Astrocyte of the cerebellum (primary cell): ENCODE data around the gene EMSY.

Experiments
- DNase-seq: peaks from one replicate; pipeline ENCODE4 v3.0.0-alpha.2; 2011; ENCODE audit warnings: low read depth
- H3K4me3 ChIP-seq: 2 replicates; pipeline ENCODE4 v1.5.1; 2011; ENCODE audit warnings: mild to moderate bottlenecking, low read depth, low read length, moderate library complexity
- CTCF ChIP-seq: IDR thresholded peaks from 2 replicates; pipeline ENCODE4 v1.5.1; 2012; ENCODE audit warnings: low read length, low read depth, moderate library complexity, mild to moderate bottlenecking; ENCODE audit errors: missing control alignments
- in situ Hi-C: cut with HindIII; loops from 2 replicates; pipeline ENCODE4 v1.10.0; 2017; ENCODE audit warnings: low sequenced_read_pairs

Gene EMSY

GRCh38 chr11:76596652-76597051, 151.8 kb downstream of the EMSY start:
- H3K4me3 ChIP-seq = no peak overlapping the region
- in situ Hi-C loops = loop anchor here (5.0 kb wide), 3 partner anchors 49 to 81 kb away; no protein-coding TSS in a partner anchor
- no peak for DNase-seq
- TF ChIP-seq CTCF = no peak

DNA sequence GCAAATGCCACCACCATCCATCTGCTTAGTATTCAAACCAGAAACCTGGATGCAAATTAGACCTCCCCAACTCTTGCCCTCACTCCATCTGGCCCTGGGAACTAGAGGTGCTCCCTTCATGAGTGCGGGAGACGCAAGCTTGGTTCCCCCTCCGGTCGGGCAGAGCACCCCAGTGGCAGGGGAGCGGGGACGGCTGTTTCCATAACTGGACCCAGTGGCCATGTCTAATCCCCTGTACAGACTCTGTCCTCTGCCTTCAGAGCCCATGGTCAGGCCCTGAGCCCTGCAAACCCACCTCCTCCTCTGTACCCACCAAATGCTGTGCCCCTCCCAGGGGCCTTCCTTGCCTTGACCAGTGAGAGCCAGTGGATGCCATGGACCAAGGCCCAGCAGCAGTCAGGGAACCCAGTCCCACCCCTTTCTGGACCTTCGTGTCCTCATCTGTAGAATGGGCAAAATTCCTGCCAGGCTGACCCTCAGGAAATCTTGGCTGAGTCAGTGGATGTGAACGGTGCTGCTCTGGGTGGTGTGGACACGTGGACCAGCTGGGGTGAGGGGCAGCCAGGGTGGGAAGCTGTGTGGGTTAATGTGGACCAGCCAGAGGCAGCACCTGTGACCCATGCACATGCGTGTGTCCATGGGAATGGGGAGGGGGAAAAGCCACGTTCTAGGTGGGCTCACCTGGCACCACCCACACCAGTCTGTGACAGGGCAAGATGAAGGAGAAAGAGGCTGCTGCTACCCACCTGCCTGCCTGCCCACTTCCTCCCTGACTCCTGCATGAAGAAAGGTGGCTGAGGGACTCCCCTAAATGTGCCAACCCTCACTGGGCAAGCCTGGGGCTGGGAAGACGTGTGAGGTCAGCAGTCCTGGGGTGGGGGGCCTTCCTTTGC, 153.0 kb downstream of the EMSY start:
- no peak for DNase-seq
- in situ Hi-C loops = loop anchor here (5.0 kb wide), 3 partner anchors 50 to 80 kb away; no protein-coding TSS in a partner anchor
- H3K4me3 ChIP-seq = no peak overlapping the region
- TF ChIP-seq CTCF = no peak

- H3K4me3 ChIP-seq = no peak overlapping the region
- DNase-seq = peak; percentile 19
- in situ Hi-C loops = loop anchor here (5.0 kb wide), 3 partner anchors 49 to 79 kb away; no protein-coding TSS in a partner anchor
- peak; percentile 62 for TF ChIP-seq CTCF
Observed at GRCh38 chr11:76598426-76598839, 153.6 kb downstream of the EMSY start.

DNA sequence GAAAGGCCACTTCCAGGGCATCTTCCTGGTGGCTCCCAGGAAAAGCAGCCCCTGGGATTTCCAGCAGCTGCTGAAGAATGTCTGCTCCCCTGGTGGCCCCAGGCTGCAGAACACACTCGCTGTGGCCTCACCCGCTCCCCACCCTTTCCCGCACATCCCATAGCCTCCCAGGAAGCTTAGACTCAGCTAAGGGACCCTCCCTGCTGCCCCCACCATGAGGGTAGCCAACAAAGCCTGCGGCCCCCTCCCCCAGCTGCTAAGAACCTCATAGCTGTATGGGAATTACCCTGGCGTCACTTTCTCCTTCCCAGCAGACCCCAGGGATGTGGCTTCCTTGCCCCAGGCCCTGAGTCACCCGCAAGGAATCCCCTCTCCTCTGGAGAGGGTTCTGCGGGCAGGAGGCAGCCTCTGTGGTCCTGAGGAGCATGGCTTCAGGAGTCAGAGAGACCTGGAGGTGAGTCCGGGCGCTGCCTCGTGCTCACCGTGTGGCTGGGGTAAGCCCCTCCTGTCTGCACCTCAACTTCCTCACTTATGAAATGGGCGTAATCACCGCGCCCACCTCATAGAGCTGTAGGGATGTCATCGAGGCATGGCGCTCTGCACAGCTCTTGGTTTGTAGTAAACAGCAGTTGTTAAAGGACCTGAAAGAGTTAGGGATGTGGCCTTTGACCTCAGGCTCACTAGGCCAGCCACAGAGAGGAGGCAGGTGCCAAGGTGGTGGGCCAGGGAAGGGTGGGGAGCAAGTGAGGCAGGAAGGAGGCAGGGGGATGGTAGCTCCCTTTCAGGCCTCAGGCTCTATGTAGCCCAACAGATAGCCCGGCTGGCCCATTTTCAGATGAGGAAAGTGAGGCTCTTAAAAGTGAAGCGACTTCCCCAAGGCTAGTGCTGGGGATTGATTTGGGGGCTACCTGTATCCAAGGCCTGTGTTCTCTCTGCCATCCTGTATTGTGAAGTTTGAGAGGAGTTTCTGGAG, 154.5 kb downstream of the EMSY start:
- no peak for TF ChIP-seq CTCF
- DNase-seq = peak; percentile 53
- in situ Hi-C loops = loop anchor here (5.0 kb wide), 3 partner anchors 48 to 78 kb away; no protein-coding TSS in a partner anchor
- no peak overlapping the region for H3K4me3 ChIP-seq

- DNase-seq = no peak
- no peak for TF ChIP-seq CTCF
- in situ Hi-C loops = no loop called here
- no peak overlapping the region for H3K4me3 ChIP-seq
Observed at GRCh38 chr11:76600124-76600655, 155.4 kb downstream of the EMSY start.

DNA sequence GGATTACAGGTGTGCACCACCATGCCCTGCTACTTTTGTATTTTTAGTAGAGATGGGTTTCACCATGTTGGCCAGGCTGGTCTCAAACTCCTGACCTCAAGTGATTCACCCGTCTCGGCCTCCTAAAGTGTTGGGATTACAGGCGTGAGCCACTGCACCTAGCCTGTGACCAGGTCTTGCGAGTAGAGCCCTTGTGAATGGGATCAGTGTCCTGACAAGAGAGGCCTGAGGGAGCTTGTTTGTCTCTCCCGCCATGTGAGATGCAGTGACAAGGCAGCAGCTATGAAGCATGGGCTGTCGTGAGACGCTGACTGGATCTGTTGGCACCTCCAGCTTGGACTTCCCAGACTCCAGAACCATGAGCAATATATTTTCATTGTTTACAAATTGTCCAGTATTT, 156.5 kb downstream of the EMSY start:
- no peak for TF ChIP-seq CTCF
- DNase-seq = no peak
- no peak overlapping the region for H3K4me3 ChIP-seq
- in situ Hi-C loops = no loop called here
